G401 (cell line): ENCODE results near the gene GATM. TPM values are rescaled to one million over a fixed set of nuclear protein-coding genes. Genes with fewer than 3 reads are reported as not detected.

Experiments
- DNase-seq: peaks from one replicate; pipeline ENCODE4 v3.0.0-alpha.2; 2015; ENCODE audit warnings: low spot score
- in situ Hi-C: cut with HindIII; loops from 2 replicates; pipeline ENCODE4 v1.10.0; 2016; ENCODE audit warnings: low sequenced_read_pairs, mixed read lengths
- total RNA-seq: library from RNA; depleted of rRNA; stranded (reverse); fragments of >200 nt; shearing (Covaris generic); gene quantifications from 2 replicates; pipeline ENCODE4 v1.2.3, GENCODE V29; 2014

The GATM gene
- total RNA-seq, 1 experiment from 2014 or later = 32.5 TPM

DNA sequence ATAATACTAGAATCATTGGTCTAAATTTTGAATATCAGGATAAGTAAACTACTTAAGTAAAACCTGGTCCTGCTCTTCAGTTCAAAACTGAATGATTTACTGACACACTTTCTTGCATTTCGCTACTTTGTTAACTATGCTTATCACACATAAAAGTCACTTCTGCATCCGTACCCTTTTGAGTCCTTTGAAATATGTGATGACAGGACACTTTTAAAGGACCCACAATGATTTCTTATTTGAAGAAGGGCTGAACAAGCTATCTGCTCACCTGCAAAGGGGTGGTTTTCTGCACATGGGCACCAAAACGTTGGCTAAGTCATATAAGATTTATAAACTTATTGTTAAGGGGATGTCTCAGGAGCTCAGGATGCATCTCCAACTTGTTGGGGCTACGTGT is 15.0 kb downstream of the GATM start:
- in situ Hi-C loops = no loop called here
- DNase-seq = no peak

- in situ Hi-C loops = no loop called here
- no peak for DNase-seq
Measured at GRCh38 chr15:45362419-45362818, 15.9 kb downstream of the GATM start.

GRCh38 chr15:45361878-45362277 is 16.5 kb downstream of the GATM start:
- in situ Hi-C loops = no loop called here
- DNase-seq = no peak

DNA sequence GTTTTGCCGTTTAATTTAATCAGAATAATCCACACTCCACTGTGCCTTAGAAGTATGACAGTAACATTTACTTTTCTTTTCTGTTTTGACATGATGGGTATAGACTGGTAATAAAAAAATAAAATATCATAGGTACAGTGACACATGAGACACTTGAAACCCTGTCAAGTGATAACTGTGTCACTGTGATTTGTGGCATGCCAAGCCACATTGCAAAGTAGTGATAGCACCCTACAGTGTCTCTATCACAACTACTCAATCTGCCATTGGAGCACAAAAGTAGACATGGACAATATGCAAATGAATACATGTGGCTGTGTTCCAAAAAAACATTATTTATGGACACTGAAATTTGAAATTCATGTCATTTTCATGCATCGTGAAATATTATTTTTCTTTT is 22.5 kb downstream of the GATM start:
- in situ Hi-C loops = no loop called here
- no peak for DNase-seq

DNA sequence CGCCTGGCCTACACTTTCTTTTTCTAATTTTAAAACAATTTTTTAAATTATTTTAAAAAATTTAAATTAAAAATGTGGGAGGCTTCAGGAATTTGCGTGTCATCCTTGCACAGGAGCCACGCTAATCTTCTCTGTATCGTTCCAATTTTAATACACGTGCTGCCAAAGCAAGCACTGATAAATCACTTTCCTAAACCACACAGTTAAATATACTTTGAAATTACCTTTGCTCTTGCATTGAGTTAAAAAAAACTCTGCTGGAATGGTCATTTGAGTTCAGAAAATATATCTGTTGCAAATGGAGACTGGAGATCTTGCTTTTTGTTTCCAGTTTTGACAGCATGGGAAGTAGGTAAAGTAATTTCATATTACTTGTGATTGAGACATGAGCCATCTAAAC is 23.6 kb downstream of the GATM start:
- in situ Hi-C loops = no loop called here
- no peak for DNase-seq

- in situ Hi-C loops = no loop called here
- DNase-seq = no peak
Measured at GRCh38 chr15:45351227-45351626, 27.1 kb downstream of the GATM start.

DNA sequence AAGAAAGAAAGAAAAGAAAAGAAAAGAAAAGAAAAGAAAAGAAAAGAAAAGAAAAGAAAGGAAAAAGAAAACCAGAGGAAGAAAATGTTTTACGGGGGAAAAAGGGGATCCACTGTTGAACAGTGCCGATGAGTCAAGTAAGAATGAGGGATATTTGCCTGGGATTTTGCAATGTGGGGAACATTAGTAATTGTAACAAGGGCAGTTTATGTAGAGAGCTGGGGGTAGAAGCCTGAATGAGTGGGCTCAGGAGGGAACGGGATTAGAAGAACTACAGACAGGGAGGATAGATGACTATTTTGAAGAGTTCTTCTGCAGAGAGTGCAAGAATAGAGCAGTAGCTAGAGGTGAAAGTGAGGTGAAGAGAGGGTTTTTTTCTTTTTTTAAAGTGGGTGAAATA is 28.7 kb downstream of the GATM start:
- in situ Hi-C loops = no loop called here
- DNase-seq = no peak

- in situ Hi-C loops = no loop called here
- no peak for DNase-seq
Measured at GRCh38 chr15:45347989-45348388, 30.4 kb downstream of the GATM start.

- no peak for DNase-seq
- in situ Hi-C loops = no loop called here
Measured at GRCh38 chr15:45347033-45347432, 31.3 kb downstream of the GATM start.

- in situ Hi-C loops = no loop called here
- DNase-seq = no peak
Measured at GRCh38 chr15:45346381-45346780, 32.0 kb downstream of the GATM start.

GRCh38 chr15:45343258-45343860 is 35.0 kb downstream of the GATM start:
- in situ Hi-C loops = no loop called here
- no peak for DNase-seq

GRCh38 chr15:45341790-45342189 is 36.6 kb downstream of the GATM start:
- in situ Hi-C loops = no loop called here
- DNase-seq = no peak

DNA sequence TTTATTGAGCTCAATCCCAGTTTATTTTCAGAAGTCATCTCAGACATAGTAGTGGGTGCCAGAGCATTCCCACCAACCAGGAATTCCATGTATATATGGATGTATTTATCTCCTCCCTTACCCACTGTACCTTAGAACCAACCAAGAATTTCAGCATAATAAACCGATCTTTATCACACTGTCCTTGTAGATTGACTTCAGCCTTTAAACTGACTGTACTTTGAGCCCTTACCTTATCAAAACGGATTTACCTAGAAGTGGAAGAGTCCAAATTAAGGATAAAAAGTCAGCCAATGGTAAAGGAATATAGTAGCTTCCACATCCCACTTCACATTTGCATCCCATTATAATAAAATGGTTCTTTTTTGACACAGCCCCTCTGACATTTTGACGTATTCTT is 37.9 kb downstream of the GATM start:
- no peak for DNase-seq
- in situ Hi-C loops = no loop called here

- in situ Hi-C loops = no loop called here
- DNase-seq = no peak
Measured at GRCh38 chr15:45338417-45338816, 39.9 kb downstream of the GATM start.

DNA sequence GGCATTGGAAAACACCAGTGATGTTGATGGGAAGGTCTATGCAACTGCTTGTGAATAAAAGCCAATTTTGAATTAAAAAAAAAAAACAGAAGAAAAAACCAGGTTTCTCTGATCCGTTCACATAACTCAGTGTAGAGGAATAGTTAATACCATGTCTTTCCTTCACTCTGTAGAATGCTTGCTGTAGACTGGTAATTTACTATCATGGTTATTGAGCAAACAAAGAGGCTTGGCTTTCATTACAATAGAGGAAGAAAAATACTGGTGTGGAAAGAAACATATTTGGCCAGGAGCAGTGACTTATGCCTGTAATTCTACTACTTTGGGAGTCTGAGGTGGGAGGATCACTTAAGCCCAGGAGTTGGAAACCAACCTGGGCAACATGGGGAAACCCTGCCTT is 41.1 kb downstream of the GATM start:
- in situ Hi-C loops = no loop called here
- DNase-seq = no peak

DNA sequence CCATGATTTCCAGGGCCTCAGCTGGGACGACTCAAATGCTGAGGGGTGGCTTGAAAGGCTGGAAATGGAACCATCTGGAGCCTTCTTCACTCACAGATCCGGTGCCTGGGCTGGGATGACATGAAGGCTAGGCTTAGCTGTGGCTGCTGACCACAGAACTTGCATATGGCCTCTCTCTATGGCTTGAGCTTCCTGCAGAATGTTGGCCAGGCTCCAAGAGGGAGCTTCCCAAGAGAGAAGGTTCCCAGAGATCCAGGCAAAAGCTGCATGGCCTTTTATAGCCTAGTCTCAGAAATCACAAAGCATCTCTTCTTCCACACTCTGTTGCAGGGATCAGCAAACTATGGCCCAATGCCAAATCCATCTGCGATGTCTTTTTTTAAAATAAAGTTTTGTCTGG is 44.8 kb downstream of the GATM start:
- in situ Hi-C loops = no loop called here
- peak; percentile 63 for DNase-seq

DNA sequence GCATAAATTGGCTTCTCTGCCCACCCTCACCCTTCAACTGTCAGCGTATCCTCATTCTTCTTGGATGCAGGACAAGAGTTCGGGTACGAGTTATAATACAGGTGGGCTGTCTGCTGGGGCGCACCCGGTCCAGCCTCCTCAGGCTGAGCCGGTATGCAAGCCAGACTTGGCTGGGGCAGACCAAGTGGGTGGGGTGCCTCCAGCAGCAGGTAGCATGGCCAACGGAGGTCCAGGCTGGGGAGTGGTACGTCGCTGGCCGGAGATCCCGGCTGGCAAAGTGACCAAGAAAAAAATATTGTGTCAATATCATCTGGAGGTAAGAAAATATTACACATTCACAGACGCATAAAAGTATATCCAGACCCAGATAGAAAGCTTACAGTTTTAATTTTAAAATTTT is 45.6 kb downstream of the GATM start:
- DNase-seq = no peak
- in situ Hi-C loops = no loop called here

GRCh38 chr15:45331972-45332371 is 46.4 kb downstream of the GATM start:
- in situ Hi-C loops = no loop called here
- DNase-seq = no peak

GRCh38 chr15:45328663-45329062 is 49.7 kb downstream of the GATM start:
- in situ Hi-C loops = no loop called here
- no peak for DNase-seq

DNA sequence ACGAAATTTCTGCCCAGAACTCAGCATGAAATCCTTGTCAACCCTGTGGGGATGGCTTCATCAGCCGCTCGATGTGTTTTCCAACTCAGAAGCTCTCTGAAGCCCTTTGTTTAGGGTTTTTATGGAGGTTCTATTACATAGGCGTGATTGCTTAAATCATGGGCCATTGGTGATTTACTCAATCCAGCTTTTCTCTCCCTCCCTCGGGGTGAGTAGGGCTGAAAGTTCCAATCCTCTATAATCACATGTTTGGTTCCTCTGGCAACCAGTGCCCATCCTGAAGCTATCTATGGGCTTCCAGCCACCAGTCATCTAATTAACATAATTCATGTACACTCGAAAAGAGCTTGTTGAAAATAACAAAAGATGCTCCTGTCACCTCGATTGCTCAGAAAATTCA is 51.6 kb downstream of the GATM start:
- DNase-seq = peak; percentile 41
- in situ Hi-C loops = no loop called here

DNA sequence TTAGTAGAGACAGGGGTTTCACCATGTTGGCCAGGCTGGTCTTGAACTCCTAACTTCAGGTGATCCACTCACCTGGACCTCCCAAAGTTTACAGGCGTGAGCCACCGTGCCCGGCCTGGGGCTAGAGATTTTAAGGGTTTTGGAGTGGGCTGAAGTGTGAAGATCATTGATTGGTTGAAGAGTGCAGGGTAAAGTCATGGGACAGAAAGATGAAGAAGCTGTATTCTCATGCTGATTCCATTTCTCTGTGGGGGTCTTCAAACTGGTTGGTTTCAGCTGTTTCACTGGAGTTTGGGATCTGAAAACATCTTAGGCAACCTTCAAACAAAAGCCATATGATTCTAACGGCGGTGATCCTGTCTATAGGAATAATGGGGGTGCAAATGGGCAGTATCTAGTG is 52.1 kb downstream of the GATM start:
- no peak for DNase-seq
- in situ Hi-C loops = no loop called here
